ENCODE data around the gene MIOX.

Gene MIOX

DNA sequence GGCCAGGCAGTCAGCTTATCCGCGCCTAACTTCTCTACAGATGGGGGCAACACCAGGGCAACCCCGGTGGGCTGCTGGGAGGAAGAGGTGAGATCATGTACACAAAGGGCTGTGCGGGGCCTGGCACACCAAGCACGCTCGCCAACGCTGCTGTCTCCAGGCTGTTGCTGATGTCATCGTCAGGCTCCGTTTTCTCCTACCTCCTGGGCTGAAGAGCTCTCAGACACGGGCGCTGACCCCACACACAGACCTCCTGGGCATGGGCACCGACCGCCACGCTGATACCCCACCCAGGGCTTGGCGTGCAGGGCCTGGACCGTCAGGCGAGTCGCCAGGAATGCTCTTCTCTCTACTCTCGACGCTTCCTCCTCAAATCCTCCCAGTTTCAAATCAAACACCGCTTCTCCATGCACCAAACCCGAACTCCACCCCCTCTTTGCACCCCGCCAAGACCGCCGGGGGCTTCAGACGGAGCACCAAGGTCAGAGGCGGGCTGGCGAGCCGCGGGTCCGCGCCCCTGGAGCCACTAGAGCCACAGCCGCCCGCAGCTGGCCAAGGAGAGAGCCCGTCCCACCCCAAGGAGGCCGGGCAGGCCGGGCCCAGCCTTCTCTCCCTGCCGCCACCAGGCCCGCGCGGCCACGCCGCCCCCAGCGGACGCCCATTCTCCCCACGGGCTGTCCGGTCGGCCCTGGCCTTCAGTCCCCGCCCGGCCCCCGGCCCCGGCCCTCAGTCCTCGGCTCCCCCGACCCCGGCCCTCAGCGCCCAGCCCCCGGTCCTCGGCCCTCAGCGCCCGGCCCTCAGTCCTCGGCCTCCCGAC lies 12.6 kb upstream of the MIOX start:
- DNase-seq (ENCODE audit: low read depth in 2 of 2): no peak

DNA sequence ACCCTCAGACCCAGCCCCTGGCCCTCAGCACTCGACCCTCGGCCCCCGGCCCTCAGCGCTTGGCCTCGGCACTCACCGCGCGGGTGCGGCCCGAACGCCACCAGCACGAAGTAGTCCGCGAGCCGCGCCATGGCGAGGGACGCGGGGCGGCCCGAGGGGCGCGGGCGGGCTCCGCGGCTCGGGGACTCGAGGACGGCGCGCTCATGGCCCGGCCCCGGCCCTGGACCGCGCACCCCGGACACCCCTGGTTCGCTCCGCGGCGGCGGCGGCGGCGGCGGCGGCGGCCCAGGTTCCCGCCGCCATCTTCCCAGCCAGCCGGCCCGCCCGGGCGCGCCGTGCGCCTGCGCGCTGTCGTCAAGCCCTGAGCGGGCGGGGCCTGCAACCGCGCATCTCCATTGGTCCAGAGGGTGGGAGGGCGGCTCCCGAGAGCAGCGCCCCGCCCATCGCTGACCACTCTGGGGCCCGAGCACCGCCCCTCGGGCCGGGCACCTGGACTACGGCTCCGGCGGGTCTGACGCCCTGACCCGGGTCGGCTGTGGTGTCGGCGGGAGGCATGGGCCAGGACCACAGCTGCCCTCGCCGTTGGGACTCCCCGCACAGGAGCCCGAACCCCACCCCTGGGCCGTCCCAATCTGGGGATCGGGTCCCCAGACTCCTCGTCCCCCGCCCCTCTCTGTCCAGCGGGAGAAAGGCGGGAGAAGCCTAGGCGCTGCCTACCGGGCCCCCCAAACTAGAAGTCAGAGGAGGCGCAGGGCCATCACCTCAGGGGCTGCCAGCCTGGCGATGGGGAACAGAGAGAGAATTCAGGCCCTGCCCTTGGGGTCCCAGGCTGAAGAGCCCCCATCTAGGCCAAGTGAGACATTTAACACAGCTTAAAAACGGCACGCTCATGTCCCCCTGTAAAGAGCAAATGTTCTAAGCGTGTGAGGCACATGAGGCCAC lies 11.7 kb upstream of the MIOX start, which contains the start of gene SBF1:
Gene SBF1 (minus strand): TSS at position 326 of the 942 bp plus-strand sequence. CDS start 195 bp downstream, at position 131.
- peak; percentile 74 to 86 for DNase-seq (ENCODE audit: low read depth in 2 of 2)

DNA sequence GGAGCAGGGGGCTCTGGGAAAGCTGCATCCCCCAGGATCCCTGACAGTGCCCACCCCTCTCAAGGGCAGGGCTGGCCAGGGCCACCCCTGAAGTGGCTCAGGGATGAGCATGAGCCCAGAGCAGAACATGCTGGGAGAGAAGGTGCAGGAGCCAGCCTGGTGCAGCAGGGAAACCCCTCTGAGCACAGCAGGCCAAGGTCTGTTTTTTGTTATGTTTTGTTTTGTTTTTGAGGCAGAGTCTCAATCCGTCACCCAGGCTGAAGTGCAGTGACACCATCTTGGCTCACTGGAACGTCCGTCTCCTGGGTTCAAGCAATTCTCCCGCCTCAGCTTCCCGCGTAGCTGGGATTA lies 11.0 kb upstream of the MIOX start:
- no peak for DNase-seq (ENCODE audit: low read depth in 2 of 2)

DNA sequence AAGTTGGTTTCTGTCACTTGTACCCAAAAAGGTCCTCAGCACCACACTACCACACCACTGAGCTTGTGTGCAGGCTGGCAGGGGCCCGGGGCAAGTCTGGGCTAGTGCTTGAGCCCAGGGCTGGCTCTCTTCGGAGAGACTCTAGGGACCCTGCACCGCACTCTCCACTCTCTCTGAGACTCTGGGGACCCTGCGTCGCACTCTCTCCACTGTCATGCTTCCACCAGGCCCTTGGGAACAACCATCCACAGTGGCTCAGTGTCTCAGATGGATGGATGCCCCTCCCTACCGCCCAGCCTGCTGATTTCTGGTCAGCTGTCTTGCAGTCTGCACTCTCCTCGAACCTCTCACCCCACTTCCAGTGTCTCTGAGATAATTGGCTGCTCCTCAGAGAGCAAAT lies 9.8 kb upstream of the MIOX start:
- DNase-seq (ENCODE audit: low read depth in 2 of 2): no peak

DNA sequence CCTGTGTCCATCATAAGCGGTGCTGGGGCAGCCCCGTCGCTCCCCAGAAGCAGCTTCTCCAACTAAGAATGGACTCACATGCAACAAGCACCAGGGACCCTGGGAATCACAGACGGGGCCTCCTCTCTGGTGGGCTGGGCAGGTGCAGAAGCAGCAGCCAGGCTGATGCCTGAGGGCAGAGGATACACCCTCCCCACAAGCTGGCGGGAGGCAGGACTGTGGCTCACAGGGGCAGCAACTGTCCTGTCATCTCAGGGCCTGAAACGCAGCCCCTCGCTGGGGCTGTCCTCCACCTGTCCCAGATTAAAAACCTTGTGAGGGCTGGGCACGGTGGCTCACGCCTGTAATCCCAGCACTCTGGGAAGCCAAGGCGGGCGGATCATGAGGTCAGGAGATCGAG lies 8.7 kb upstream of the MIOX start:
- DNase-seq (ENCODE audit: low read depth in 2 of 2): no peak

DNA sequence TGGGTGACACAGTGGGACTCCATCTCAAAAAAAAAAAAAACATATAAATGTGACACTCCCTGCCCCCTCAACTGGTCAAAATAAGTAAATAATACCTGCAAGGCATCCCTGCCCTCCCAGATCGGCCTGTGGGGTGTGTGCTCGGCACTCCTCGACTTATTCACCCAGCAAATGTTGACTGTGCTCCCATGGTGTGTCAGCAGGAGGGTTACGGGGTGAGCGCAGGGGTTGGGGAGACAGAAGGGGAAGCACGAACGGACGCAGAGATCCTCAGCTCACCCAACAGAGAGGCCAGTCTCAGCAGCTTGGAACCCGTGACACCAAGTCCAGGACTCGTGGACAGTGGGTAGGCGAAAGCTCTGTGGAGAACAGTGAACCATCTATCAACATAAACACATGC lies 6.9 kb upstream of the MIOX start:
- DNase-seq (ENCODE audit: low read depth in 2 of 2): no peak

DNA sequence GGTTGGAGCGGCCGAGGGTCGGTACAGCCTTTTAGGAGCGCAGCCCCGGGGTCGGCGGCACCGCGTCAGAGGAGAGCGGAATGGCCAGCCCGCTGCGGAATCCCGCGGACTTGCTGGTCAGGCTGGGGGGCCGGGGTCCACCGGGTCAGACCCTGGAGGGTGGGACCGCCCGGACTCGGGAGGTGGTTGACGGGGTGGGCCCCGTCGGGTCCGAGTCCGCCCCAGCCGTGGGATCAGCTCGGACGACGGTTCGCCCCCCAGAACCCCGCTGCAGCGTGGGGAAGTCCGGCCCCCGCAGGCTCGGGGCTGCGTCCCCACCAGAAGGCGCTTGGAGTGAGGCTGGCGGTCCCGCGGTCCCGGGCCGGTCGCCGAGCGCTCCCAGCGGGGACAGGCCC lies 5.6 kb upstream of the MIOX start:
- DNase-seq (ENCODE audit: low read depth in 2 of 2): no peak

DNA sequence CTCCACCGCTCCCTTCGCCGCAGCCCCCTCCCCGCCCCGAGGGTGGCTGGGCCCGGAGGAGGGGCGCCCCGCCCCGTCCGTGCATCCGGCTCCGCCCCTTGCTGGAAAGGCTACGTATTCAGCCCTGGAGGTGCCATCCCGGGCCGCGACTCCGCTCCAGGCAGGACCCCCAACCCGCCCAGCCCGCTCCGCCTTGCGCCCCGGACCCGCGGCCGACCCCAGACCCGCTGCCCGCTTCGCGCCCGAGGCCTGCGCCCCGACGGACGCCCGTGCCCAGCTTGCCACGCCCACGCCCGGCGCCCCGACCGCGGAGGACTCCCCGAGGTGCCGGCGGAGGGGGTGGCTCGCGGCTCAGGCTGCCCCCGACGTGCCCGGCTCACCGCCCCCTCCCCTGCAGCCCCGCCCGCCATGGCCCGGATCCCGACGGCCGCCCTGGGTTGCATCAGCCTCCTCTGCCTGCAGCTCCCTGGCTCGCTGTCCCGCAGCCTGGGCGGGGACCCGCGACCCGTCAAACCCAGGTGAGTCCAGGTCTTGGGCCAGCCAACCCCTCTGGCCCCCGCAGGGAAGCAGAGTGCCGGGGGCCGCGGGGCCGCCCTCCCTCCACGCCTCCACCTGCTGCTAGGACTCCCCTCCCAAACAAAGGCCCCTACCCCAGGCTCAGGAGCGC lies 5.1 kb upstream of the MIOX start, which contains the start of gene ADM2:
Gene ADM2 (plus strand): TSS at position 104 of the 667 bp plus-strand sequence. CDS start 305 bp downstream, at position 409.
- DNase-seq (ENCODE audit: low read depth in 2 of 2): peak in 1 of 2 donors; percentile 50

DNA sequence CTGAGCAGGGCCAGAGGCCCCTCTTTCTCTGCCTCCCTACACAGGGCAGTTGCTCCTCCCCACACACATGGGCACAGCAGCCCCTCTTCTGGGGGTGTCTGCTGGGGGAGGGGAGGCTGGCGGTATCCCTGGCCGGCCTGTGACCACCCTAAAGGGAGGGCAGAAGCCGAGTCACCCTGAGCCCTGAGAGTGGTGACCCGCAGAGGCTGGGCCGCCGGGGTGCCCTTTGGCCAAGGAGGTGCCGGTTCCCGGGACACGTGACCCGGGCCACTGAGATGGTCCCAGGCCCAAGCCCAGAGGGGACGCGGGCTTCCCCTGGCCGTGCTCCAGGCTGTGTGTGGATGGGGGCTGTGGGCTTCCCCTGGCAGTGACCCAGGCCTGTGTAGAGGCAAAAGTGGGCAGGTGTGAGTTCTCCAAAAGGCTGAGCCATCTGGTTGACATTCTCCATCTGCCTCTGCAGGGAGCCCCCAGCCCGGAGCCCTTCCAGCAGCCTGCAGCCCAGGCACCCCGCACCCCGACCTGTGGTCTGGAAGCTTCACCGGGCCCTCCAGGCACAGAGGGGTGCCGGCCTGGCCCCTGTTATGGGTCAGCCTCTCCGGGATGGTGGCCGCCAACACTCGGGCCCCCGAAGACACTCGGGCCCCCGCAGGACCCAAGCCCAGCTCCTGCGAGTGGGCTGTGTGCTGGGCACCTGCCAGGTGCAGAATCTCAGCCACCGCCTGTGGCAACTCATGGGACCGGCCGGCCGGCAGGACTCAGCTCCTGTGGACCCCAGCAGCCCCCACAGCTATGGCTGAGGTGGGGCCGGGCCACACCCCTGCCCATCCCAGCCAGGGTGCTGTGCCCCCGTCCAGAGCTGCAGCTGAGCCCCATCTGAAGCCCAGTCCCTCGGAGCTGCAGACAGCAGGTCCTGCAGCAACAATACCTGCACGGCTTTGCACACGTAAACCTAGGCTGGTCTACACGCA lies 4.3 kb upstream of the MIOX start:
- DNase-seq (ENCODE audit: low read depth in 2 of 2): no peak

DNA sequence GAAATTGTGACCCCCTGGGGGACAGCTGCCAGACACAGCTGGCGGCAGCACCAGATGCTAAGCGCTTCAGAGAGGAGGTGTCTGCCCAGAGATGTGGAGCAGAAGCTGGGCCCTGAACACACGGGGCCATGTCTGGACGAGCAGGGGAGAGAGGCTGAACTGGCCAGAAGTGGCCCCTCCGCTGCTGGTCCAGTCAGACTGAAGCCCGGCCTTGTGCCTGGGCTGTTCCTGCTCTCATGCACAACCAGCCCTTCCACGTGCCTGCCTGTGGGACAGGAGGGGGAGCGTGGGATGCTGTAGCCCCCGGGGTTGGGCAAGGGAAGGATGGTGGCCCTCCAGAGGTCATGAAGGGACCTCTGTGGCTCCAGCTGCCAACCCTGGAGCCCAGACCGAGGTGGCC lies 3.6 kb upstream of the MIOX start:
- DNase-seq (ENCODE audit: low read depth in 2 of 2): no peak

DNA sequence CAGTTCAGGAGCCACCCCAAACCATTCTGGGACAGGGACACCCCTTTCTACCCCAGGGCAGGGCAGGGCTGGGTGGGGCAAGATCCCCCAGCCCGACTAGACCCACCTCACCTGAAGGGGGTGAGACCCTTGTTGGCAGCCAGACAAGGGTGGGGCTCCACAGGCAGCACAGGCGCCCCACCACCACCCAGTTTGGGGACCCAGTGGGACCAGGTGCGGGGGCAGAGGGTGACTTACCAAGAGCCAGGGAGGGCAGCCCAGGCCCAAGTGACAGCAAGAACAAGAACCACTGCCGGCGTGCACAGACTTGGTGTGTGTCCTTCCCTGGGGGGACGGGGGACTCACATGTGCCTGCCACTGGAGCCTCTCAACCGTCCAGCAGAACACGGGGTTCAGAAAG lies 3.1 kb upstream of the MIOX start:
- DNase-seq (ENCODE audit: low read depth in 2 of 2): no peak

DNA sequence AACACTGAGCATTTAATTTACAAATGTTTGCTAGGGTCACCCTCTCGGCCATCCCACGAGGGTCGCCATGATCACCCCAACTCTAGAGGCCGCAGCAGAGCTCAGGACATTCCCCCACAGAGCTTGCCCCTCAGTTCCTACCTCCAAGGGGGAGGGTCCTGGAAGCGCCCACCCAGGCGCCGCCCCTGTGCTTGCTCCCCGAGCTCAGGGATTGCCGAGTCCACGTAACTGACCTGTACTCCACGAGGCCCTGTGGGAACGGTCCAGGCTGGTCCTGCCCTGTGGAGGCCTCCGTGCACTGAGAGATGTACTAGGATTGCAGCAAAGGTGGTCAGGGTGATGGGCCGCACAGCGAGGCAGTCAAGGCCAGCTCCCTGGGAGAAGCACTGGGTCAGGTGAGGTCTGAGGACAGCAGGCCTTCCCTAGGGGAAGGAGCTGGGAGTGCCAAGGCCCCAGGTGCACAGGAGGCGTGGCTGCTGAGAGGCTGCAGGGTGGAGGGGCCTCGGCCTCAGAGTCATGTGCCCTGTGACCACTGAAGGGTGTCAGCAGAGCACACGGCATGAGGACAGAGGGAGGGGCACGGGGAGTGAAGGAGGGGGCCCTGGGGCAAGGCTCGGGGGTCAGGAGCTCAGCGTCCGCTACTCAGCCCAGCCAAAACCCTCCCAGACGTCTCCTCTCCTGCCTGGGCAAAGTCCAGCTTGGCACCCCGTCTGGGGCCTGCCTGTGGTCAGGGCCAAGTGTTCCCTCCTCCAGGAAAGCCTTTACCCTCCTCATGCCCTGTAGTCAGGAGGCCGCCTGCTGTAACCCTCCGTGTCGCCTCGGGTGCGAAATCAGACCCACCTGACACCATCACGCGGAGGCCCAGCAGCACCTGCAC lies 2.4 kb upstream of the MIOX start:
- DNase-seq (ENCODE audit: low read depth in 2 of 2): no peak

DNA sequence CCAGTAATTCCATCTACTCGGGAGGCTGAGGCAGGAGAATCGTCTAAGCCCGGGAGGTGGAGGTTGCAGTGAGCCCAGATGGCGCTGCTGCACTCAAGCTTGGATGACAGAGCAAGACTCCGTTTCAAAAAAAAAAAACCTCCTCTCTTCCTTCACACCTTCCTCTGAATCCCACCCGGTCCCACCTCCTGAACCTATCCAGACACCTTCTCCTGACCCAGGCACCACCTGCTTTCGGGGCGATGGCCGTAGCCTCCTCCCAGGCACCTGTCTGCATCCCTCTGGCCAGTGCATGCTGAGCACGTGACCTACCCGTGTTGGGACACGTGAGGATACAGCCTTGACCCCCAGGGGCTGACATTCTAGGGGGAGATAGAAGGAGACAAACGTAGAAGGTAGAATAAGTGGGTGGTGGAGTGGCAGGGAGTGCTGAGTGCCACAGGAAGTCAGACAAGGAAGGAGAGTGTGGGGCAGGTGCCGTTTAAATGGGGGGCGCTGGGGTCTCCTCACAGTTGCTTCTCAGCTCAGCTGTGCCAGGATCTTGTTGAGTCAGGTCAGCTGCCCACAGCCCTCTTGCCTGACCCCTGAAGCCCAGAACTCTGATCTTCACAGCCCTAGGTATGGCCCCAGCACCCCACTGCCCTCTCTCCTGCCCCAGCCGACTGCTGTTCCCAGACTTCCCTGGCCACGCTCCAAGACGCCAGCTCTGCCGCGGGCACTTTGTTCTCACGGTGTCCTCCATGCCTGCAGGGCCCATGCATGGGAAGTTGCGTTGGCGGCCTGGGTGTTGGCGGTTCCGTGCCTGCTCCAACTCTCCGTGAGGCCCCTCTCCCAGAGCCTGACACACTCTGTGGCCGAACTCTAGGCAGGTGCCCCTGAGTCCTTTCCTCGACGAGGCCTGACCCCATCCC lies 1.2 kb upstream of the MIOX start:
- no peak for DNase-seq (ENCODE audit: low read depth in 2 of 2)

DNA sequence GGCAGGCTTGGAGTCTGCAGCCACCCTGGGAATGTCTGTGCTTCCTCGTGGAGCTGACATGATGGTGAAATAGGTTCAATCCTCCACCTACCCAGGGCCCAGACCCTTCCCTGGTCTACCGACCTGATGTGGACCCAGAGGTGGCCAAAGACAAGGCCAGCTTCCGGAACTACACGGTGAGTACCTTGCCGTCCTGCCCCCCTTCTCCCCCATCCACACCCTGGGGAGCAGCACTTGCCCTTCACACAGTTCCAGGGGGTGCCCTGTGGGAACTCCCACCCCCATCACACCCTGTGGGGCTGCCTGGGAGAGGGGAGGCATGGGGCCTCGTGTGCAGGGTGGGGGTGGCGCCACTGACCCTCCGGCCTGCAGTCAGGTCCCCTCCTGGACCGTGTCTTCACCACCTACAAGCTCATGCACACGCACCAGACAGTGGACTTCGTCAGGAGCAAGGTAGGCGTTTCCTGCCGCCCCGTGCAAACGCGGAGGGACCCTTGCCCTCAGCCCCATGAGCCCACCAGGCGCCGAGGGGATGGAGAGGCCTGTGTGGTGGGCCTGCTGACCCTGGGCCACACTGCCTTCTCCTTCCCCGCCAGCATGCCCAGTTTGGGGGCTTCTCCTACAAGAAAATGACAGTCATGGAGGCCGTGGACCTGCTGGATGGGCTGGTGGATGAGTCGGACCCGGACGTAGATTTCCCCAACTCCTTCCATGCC lies 789 bp downstream of the MIOX start:
- no peak for DNase-seq (ENCODE audit: low read depth in 2 of 2)

DNA sequence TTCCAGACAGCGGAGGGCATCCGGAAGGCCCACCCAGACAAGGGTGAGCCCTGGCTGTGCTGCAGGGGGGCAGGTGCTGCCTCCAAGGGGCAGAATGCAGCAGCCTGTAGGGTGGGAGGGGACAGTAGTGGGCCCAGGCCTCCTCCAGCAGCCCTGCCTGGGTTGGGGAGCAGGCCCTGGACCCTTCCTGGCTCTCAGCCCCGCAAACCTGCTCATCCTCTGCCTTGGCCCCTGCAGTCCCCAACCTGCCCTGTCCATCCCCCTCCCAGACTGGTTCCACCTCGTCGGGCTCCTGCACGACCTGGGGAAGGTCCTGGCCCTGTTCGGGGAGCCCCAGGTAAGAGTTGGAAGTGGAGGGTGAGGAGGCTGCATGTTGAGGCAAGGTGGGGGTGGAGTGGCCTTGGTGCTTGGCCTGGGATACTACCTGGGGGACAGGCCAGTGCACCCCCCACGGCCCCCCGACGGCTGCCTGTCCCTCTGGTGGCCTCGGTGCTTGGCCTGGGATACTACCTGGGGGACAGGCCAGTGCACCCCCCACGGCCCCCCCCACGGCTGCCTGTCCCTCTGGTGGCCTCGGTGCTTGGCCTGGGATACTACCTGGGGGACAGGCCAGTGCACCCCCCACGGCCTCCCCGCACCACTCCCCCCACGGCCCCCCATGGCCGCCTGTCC lies 1.5 kb downstream of the MIOX start:
- no peak for DNase-seq (ENCODE audit: low read depth in 2 of 2)

DNA sequence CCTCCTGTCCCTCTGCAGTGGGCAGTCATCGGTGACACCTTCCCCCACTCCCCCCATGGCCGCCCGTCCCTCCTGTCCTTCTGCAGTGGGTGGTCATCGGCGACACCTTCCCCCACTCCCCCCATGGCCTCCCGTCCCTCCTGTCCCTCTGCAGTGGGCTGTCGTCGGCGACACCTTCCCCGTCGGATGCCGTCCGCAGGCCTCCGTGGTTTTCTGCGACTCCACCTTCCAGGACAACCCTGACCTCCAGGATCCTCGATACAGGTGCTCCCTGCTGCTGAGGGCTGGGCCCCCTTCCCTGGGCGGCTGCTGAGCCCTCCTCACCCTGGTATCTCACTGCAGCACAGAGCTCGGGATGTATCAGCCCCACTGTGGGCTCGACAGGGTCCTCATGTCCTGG lies 2.2 kb downstream of the MIOX start:
- no peak for DNase-seq (ENCODE audit: low read depth in 2 of 2)

DNA sequence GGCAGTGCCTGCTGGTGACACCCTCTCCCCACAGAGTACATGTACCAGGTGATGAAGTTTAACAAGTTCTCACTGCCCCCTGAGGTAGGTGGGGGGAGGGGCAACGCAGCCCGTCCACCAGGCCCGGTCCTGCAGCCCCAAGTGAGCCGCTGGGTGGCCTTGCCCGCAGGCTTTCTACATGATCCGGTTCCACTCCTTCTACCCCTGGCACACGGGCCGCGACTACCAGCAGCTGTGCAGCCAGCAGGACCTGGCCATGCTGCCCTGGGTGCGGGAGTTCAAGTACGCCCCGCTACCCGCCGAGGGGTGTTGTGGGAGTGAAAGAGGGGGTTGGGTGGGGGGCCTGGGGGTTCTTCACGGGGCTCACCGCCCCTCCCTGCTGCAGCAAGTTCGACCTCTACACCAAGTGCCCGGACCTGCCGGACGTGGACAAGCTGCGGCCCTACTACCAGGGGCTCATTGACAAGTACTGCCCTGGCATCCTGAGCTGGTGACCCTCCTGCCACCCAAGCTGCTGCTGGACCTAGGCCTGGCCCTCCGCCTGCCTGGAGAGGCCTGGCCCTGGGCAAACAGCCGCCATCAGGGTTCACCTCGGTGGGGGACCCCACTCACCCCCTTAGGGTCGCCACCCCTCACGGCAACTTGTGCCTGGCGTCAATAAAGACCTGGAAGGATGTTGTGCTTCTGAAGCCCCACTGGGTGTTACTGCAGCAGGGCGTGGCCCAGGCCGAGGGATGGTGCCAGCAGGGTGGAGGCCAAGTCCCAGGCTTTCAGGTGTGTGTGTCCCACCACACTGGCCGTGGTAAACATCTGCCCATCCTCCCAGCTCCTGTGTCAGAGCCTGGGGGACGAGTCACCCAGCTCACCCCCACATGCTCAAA lies 2.9 kb downstream of the MIOX start:
- DNase-seq (ENCODE audit: low read depth in 2 of 2): no peak

All from stimulated activated CD4-positive, alpha-beta T cell treated with anti-CD3 and anti-CD28 coated beads, Interleukin-15, amount 100 ng/mL, for 48 hours (primary cell).